Endothelial cell (in vitro differentiated cells): ENCODE results near the gene INSYN2B. TPM values are rescaled to one million over a fixed set of nuclear protein-coding genes. Genes with fewer than 3 reads are reported as not detected.

Source experiments
- DNase-seq: peaks from one replicate; pipeline ENCODE4 v3.0.0; 2021; ENCODE audit warnings: low spot score
- H3K27ac Mint-ChIP-seq: one replicate; pipeline ENCODE4 v1.8.0; 2021; ENCODE audit warnings: mixed read lengths, inconsistent platforms; ENCODE audit not compliant: unreplicated experiment
- H3K27me3 Mint-ChIP-seq: one replicate; pipeline ENCODE4 v1.8.0; 2021; ENCODE audit warnings: mild to moderate bottlenecking, moderate library complexity, mixed read lengths, inconsistent platforms; ENCODE audit not compliant: unreplicated experiment
- H3K36me3 Mint-ChIP-seq: one replicate; pipeline ENCODE4 v1.8.0; 2021; ENCODE audit warnings: mild to moderate bottlenecking, low read depth, mixed read lengths, inconsistent platforms; ENCODE audit not compliant: unreplicated experiment
- H3K4me1 Mint-ChIP-seq: one replicate; pipeline ENCODE4 v1.8.0; 2021; ENCODE audit warnings: mild to moderate bottlenecking, mixed read lengths, inconsistent platforms; ENCODE audit not compliant: unreplicated experiment
- H3K4me3 Mint-ChIP-seq: one replicate; pipeline ENCODE4 v1.8.0; 2021; ENCODE audit warnings: mild to moderate bottlenecking, mixed read lengths, inconsistent platforms; ENCODE audit not compliant: unreplicated experiment
- H3K9me3 Mint-ChIP-seq: one replicate; pipeline ENCODE4 v1.8.0; 2021; ENCODE audit warnings: mixed read lengths, inconsistent platforms; ENCODE audit not compliant: unreplicated experiment
- CTCF ChIP-seq: fragments of 200-600 bp; sonication (generic); IDR thresholded peaks from one replicate; pipeline ENCODE4 v1.5.0; 2021; ENCODE audit warnings: antibody characterized with exemption; ENCODE audit not compliant: unreplicated experiment
- total RNA-seq: library from RNA; stranded (reverse); fragmentation: NEBNext Ultra II Directional; extraction: Animal tissue kit (Norgen Biotek cat#: 25700); gene quantifications from one replicate; pipeline ENCODE4 v1.2.1, GENCODE V29; 2021; ENCODE audit not compliant: unreplicated experiment

INSYN2B gene
- total RNA-seq, 1 donor from 2014 or later = 4.5 TPM

GRCh38 chr5:169886677-169887076, 93.6 kb downstream of the INSYN2B start:
- no peak overlapping the region for H3K4me3 Mint-ChIP-seq
- no peak overlapping the region for H3K27ac Mint-ChIP-seq
- peaks cover 3% of the 10 kb centered on the region for H3K27me3 Mint-ChIP-seq
- no peak for TF ChIP-seq CTCF
- no peaks in the 10 kb centered on the region for H3K4me1 Mint-ChIP-seq
- H3K9me3 Mint-ChIP-seq = no peaks in the 10 kb centered on the region
- H3K36me3 Mint-ChIP-seq = no peaks in the 10 kb centered on the region
- no peak for DNase-seq

GRCh38 chr5:169886033-169886432, 94.3 kb downstream of the INSYN2B start:
- no peak overlapping the region for H3K27ac Mint-ChIP-seq
- H3K36me3 Mint-ChIP-seq = no peaks in the 10 kb centered on the region
- H3K4me1 Mint-ChIP-seq = no peaks in the 10 kb centered on the region
- no peaks in the 10 kb centered on the region for H3K9me3 Mint-ChIP-seq
- TF ChIP-seq CTCF = no peak
- H3K27me3 Mint-ChIP-seq = peaks cover 2% of the 10 kb centered on the region
- H3K4me3 Mint-ChIP-seq = no peak overlapping the region
- no peak for DNase-seq

- Mint-ChIP-seq H3K27me3 (no peaks in the 10 kb centered on the region), H3K36me3 (peaks cover 7% of the 10 kb centered on the region), H3K27ac (no peak overlapping the region), H3K9me3 (no peaks in the 10 kb centered on the region), H3K4me1 (no peaks in the 10 kb centered on the region), H3K4me3 (no peak overlapping the region)
- no peak for TF ChIP-seq CTCF
- DNase-seq = no peak
Observed at GRCh38 chr5:169881702-169882303, 98.5 kb downstream of the INSYN2B start.

- Mint-ChIP-seq H3K27me3 (no peaks in the 10 kb centered on the region), H3K4me1 (no peaks in the 10 kb centered on the region), H3K9me3 (no peaks in the 10 kb centered on the region), H3K27ac (no peak overlapping the region), H3K36me3 (peaks cover 8% of the 10 kb centered on the region), H3K4me3 (no peak overlapping the region)
- DNase-seq = no peak
- TF ChIP-seq CTCF = no peak
Observed at GRCh38 chr5:169880785-169881184, 99.5 kb downstream of the INSYN2B start.

GRCh38 chr5:169880012-169880663, 100.2 kb downstream of the INSYN2B start:
- H3K4me1 Mint-ChIP-seq = no peaks in the 10 kb centered on the region
- no peaks in the 10 kb centered on the region for H3K27me3 Mint-ChIP-seq
- no peak for DNase-seq
- H3K9me3 Mint-ChIP-seq = no peaks in the 10 kb centered on the region
- no peak overlapping the region for H3K4me3 Mint-ChIP-seq
- peaks cover 8% of the 10 kb centered on the region for H3K36me3 Mint-ChIP-seq
- H3K27ac Mint-ChIP-seq = no peak overlapping the region
- no peak for TF ChIP-seq CTCF
